ENCODE data around the gene NSMCE4A.

GRCh38 chr10:122014652-122015248 lies 39.7 kb upstream of the NSMCE4A start:
- TF ChIP-seq, protein P1, sequence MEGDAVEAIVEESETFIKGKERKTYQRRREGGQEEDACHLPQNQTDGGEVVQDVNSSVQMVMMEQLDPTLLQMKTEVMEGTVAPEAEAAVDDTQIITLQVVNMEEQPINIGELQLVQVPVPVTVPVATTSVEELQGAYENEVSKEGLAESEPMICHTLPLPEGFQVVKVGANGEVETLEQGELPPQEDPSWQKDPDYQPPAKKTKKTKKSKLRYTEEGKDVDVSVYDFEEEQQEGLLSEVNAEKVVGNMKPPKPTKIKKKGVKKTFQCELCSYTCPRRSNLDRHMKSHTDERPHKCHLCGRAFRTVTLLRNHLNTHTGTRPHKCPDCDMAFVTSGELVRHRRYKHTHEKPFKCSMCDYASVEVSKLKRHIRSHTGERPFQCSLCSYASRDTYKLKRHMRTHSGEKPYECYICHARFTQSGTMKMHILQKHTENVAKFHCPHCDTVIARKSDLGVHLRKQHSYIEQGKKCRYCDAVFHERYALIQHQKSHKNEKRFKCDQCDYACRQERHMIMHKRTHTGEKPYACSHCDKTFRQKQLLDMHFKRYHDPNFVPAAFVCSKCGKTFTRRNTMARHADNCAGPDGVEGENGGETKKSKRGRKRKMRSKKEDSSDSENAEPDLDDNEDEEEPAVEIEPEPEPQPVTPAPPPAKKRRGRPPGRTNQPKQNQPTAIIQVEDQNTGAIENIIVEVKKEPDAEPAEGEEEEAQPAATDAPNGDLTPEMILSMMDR (IDR thresholded peaks at IDR 0.05; ENCODE audit: poor library complexity) = no peak
- no peak for TF ChIP-seq EZH2 (IDR thresholded peaks at IDR 0.05; ENCODE audit: borderline replicate concordance)
